ENCODE results near the gene PPP2R5C.
"Not testable (repeated sequence)": the region's sequence is repeated elsewhere in the genome, so short reads cannot be mapped to it uniquely, and the experiment has no call there.

The PPP2R5C gene

DNA sequence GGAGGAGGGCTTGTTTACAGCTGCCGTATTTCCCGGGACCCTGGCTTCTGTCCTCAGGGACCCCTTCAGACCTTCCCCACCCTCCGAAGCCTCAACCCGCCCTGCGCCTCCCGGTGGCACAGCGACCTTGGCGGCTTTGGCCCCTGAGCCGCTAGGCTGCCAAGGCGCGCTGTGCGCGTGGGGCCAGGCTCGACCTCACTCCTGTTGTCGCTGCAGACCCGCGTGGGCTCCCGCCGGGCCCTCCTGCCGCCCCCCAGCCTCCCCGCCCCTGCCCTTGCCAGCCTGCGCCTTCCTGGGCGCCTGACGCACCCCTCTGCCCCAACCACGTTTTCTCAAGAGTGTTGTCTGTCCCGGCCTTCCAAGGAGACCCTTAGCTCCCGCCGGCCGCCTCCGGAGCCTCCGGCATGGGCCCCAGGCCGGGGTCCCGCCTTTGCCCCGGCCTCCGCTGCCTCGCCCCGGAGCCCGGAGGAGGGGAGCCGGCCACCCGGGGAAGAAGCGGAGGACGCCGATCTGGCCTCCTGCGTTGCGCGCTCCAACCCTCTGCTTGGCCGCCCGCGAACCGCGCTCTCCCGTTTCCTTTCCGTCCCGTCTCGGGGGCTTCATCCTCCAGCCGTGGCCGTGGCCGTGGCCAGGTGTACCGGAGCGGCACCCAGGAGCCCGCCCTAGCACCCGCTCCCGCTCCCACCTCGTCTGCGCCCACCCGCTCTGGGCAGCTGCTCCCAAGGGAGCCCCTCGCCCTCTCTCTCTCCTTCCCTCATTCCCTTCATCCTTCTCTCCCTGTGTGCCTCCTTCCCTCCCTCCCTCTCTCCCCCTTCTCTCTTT is 19.9 kb downstream of the PPP2R5C start:
- no peak for DNase-seq (ENCODE audit: low spot score)

DNA sequence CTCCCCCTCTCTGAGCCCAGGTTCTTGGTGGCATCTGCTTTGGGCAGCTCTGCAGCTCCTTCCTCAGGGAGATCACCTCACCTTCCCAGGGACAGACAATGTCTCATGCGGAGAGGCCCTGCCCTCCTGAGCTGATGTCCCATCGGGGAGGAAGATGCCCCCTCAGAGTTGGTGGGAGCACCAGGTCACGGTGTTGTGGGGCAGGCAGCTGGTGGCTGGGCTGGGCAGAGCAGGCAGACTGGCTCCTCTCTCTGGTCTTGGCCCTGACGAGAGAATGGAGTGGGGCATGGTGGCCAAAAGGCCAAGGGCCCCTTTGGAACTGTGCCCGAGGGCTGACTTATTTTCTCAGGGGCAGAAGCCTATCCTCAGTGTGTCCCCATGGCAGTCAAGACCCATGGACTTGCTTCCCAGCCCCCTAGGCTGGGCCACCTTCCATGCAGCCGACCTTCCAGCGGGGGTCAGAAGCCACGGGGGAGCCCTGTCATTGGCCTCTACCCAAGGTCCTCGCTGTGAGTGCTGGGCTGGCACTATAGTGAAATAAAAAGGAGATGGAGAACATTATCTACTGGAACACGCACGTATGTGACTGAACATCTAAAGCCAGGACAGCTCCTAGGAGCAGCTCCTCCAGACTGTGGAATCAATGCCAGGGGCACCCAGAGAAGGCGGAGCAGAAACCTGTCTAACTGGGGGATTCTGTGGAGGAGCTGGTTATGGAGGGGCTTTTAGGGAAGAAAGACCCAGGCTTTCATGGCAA is 21.9 kb downstream of the PPP2R5C start:
- DNase-seq (ENCODE audit: low spot score) = no peak

DNA sequence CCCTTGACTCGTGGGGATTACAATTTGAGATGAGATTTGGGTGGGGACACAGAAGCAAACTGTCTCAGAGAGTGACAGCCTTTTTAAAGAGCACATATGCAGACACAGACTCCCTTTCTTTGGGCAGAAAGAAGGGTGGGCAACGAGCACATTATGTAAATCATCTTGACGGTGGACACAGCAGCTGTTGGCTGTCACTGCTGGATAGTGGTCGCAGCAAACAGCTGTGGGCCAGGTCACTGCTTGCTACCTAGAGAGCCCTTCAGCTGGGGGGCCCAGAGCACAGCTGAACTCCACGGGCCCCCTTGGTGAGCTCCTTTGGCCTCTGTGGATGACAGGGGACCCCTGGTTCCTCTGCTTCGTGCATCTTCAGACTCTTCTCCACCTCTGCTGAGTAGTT is 23.1 kb downstream of the PPP2R5C start:
- DNase-seq (ENCODE audit: low spot score) = no peak

DNA sequence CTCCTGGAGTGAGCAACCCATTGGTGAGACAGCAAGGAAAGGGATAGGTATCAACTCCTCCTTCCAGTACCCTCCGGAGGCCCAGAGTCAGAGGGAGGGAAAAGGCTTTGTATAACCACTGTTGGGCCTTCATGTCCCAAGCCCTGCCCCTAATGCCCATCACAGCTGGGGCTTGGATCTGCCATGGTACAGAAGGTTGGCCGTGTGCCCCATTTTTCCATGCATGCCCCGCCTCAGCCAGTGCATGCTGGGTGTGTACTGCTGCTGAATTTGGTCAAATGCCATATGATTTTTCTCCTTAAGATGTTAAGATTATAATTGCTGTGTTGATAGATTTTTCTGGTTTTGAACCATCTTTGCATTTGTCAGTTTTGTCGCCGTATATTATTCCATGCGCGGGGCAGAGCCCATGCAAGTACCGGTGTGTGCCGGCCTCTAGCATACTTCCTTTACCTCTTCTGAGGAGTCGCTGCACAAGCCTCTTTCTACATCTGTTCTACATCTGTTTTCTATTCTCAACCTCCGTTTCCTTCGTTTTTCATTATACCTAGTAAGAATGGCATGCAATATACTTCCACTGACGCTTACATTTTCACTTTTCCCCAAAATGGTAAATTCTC is 26.6 kb downstream of the PPP2R5C start:
- no peak for DNase-seq (ENCODE audit: low spot score)

DNA sequence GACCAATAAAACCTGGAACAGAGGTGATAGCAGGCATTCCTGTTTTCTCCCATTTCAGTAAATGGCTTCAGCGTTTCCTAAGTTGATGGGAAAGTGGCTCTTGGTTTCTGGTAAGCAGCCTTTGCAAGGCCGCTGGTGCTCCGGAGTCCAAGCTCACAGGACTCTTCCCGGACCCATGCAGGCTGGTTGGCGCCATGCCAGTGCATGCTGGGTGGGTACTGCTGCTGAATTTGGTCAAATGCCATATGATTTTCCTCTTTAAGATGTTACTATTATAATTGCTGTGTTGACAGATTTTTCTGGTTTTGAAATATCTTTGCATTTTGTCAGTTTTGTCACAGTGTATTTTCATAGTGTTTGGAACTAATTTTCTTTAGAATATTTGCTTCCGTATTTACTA is 27.7 kb downstream of the PPP2R5C start:
- no peak for DNase-seq (ENCODE audit: low spot score)

DNA sequence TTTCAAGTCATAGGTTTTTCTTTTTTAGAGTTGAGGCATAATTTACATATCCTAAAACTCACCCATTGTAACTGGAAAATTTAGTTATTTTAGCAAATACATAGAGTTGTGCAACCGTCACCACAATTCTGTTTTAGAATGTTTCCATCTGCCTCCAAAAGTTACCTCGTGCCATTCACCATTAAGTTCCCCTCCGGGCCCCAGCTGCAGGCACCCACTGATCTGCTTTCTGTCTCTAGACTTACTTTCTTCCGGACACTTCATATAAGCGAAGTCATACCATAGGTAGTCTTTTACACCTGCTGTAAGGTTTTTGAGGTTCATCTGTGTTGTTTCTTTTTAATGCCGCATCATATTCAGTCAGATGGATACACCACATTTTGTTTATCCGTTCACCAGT is 28.7 kb downstream of the PPP2R5C start:
- no peak for DNase-seq (ENCODE audit: low spot score)

DNA sequence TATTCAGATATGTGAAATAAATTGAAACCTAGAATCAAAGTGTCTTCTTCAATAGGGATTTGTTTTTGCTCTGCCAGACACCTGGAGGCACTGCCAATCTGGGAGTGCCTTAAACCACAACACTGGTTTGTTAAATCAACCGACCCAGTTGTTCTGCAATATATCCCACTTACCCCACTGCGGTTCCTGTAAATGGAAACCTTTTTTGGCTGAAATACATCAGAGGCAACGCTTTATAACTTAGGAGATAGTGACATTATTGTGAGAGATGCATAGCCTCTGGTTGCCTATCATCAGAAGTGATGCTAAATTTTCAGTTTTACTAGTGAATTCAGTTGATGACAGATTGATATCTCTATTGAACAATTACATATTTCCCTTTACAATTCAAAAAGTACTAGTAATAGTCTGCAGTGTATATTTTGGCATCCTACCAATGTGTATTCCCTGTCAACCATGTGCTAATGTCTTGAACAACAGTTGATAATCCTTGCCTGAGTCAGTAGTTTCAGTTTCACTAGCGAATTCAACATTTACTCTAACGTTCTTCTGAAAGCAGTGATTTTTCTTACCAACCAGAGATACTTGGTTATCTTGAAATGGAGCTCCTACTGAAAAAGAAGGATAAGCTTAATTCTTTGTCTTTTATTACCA is 30.5 kb downstream of the PPP2R5C start:
- peak; percentile 76 for DNase-seq (ENCODE audit: low spot score)

DNA sequence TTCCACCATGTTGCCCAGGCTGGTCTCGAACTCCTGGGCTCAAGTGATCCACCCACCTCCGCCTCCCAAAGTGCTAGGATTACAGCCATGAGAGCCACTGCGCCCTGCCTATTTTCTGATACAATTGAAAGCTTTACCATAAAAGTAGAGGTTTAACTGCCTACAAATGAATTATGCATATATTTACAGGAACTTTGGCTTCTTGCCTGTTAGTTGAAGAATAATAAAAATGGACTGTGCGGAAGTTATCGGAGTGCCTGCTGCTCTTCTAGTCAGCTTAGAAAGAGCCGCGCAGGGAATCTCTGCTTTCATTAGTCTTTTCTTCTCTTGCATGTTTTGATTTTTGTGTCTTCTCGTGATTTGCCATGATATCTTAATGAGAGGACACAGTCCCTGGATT is 34.5 kb downstream of the PPP2R5C start:
- DNase-seq (ENCODE audit: low spot score) = no peak

DNA sequence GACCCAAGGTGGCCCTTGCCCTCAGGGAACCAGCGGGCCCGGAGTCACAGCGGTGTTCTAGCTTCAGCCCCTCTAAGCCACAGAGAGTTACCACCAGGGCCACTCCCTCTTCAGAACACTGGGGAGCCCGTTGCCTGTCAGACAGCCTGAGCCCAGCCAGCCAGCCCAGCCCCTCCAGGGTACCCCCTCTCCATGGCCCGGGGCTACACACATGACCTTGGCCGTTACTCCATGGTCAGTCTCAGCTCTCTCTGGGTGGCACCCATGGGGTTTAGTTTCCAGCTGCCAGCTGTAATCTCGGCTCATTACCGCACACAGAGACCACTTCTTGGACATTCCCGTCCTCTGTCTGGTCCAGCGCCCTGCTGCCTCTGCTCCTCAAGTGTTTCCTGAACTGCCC is 35.0 kb downstream of the PPP2R5C start:
- no peak for DNase-seq (ENCODE audit: low spot score)

DNA sequence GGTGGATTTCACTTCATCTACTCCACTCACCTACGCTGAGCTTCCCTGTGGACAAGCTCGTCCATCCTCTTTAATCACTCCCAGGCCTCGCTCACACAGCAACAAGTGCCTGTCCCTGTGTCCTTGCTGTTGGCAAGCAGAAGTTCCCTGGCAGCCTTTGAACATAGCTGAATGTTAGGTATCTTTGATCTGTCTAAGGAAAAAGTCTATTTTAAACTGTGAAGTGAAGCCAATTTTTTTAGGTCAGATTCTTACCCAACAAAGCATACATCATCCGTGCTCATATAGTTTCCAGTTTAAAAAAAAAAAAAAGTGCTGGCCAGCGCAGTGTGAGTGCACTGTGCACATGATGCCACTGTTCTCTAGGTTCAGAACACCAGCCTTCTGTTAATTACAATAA is 36.3 kb downstream of the PPP2R5C start:
- DNase-seq (ENCODE audit: low spot score) = no peak

DNA sequence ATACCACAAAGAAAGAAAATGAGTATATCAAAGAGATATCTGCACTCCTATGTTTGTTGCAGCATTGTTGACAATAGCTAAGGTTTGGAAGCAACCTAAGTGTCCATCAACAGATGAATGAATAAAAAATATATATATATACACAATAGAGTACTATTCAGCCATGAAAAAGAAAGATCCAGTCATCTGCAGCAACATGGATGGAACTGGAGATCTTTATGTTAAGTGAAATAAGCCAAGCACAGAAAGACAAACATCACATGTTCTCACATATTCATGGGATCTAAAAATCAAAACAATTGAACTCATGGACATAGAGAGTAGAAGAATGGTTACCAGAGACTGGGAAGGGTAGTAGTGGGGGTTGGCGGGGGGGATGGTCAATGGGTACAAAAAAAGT is 42.9 kb downstream of the PPP2R5C start:
- not testable (repeated sequence) for DNase-seq (ENCODE audit: low spot score)

DNA sequence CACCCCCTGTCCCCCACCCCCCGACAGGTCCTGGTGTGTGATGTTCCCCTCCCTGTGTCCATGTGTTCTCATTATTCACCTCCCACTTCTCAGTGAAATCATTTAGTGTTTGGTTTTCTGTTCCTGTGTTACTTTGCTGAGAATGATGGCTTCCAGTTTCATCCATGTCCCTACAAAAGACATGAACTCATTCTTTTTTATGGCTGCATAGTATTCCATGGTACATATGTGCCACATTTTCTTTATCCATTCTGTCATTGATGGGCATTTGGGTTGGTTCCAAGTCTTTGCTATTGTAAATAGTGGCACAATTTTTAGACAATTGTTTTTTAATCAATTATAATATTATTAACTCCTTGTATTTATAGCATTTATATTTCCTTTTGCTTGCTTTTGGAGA is 44.7 kb downstream of the PPP2R5C start:
- not testable (repeated sequence) for DNase-seq (ENCODE audit: low spot score)

DNA sequence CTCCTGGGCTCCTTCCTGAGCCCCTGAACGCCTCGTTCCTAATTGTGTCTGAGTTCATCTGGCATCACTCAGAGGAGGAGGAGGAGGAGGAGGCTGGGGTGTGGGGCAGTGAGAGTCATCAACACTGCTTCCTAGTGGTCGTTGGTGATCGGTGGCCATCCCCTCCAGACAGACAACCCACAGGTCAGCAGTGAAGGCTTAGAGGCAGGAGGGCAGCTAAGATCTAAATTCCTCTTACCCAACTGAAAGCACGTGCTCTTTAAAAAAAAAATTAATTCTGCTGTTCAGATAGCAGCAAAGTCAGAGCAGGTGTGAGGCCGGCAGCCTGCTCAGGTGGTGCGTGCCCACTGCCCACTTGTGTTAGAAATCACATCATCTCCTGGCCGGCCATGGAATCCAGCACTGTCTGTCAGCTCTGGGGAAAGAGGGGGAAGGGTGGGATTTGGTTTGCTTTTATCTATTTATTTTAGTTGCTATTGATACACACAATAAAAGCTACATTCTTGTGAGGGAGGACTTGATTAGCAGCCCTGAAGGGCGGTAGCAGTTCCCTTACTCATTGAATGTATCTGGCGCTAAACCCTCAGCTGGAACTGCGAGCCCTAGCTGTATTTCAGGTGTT is 46.6 kb downstream of the PPP2R5C start:
- DNase-seq (ENCODE audit: low spot score) = no peak

DNA sequence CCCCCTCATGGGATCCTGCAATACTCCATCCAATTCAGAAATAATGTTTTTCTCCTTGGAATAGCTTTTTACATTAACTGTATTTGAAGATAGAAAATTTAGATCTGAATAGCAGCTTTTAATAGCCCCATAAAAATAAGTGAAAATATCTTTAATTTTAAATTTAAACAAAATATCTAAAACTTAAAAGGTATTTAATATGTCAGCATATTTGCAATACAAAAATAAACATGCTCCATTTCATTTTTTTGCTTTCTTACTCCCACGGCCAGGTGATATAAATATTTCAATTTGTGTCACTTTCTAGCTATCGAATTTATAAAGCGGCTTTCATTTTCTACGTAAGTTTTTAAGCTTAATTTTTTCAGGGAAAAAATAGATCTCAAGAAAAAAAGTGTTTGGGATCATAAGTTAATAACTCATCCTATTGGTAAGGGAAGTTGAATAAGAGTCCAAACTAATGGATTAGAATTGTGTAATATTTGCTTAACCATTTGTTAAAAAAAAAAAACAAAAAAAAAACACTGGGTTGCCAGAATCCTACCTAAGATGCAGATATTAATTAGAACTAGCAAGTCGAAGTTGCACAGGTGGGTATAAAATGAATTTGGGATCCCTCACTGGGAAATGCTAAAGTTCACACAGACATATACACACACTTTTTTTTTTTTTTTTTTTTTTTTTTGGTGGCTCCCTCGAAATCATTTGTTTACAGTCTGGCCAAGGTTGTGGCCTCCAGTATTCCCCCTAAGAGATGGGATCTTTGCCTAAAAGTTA is 47.6 kb downstream of the PPP2R5C start:
- no peak for DNase-seq (ENCODE audit: low spot score)

DNA sequence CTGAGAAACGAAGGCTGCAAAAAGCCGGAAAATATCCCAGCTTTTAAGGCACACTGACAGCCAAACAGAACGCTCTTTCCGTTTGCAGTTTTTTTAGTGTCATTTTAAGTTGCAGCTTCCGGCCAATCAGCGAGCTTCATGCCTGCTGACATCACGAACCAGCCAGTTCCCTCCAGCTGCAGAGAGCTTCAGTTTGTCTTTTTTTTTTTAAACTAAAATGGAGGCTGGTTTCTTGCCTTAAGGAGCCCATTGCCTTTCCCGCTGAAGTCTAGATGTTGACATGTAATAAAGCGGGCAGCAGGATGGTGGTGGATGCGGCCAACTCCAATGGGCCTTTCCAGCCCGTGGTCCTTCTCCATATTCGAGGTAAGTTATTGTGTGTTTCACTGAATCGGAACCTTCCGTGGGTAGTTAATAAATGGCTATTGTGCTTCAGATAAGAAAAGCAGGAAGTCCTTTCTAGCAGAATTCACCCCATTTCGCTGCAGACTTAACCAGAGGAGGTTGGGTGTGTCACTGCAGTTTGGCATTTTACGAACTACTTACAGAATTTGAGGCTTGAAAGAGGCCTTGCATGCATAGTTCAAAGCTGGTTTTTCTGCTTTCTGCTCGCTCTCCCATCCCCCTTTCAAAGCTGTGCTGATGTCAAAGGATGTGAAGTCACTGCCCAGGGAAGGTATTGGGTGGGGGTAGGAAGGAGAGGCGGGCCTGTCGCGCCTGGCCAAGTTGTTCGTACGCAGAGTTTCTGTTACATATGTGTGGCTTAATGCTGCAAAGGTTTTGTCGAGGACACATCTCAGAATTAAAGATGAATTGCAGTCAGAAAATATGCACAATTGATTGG is 48.4 kb downstream of the PPP2R5C start:
- peak; percentile 80 for DNase-seq (ENCODE audit: low spot score)

DNA sequence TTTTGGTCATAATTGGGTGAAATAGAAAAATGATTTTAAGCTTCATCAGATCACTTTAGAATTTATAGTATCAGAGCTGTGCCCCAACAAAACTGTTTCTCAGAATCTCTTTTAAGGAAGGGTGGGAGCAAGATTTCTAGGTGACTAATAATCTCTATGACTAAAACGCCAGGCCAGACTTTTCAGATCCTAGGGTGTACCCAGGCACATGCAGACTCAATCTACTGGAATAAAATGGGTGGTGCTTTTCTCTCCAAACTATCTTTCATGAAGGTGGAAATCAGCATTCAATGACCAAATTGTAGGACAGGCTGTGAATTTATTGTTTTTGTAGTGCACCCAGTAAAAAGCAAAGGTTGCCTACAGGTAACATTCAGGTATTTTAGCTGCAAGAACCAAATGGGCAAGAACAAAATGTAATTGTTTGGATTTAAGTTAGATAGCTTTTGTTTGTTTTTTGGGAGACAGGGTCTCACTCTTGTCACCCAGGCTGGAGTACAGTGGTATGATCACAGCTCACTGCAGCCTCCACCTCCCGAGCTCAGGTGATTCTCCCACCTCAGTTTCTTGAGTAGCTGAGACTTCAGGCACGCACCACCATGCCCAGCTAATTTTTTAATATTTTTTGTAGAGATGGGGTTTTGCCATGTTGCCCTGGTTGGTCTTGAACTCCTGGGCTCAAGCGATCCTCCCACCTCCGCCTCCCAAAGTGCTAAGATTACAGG is 49.5 kb downstream of the PPP2R5C start:
- no peak for DNase-seq (ENCODE audit: low spot score)

DNA sequence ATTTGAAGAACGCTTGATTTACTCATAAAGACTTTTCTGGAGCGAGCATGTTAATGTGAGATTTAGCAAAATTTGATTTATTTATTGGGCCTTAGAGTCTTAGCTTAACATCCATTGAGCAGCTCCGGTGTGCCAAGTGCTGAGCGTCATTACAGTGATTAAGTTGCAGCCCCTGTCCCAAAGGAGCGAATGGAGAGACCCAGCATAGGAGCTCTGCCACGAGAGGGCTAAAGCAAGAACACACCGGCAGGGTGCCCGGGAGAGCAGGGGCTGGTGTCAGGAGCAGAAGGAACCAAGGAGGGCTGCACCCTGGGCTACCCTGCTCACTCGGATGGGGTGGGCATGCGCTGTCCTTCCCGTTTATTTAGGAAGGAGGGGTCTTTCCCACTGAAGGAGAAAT is 50.6 kb downstream of the PPP2R5C start:
- DNase-seq (ENCODE audit: low spot score) = no peak

DNA sequence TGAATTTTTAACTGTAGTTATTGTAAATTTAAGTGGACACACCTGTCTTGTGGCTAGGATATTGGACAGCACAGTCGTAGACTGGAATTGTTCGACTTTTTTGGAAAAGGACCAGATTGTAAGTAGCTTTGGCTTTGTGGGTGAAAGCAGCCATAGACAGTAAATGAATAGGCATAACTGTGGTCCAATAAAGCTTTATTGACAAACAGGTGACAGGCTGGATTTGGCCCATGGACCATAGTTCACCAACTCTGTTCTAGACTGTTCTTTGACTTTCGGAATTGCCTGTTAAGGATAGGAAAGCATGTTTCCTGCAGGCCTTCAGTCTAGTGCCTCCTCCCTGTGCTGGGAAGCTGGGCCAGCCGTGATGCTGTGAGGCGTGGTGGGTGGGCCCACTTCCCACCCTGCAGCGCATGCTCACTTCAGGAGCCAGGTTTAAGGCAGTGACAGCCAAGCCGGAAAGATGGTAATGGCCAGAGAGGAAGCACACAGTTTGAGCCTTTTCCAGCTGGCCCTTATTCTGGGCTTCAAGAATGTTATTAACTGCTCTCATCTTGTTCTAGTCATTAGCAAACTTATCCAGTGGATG is 51.8 kb downstream of the PPP2R5C start:
- DNase-seq (ENCODE audit: low spot score) = no peak

DNA sequence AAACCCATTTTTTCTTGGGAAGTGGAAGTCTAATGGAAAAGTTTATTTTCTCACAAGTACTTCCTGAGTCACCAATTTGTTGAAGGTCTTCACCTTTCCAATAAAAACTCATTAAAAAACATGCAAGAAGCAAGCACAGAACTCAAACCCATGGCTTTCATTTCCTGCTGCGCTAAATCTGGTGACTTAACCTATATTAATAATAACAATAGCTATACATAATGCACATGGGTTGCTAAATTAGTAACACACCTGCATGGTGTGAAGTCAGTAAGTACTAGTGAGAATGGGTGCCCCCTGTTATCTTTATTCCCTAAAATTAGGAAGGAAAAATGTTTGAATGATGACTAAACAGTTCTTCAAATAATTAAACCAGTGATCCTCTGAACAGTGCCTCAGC is 52.3 kb downstream of the PPP2R5C start:
- DNase-seq (ENCODE audit: low spot score) = no peak

Measured in hepatic stellate cell (primary cell).